GM12801 (cell line): ENCODE data around the gene MGAT1.

Experiments used
- TF ChIP-seq, protein P1 (sequence below): IDR thresholded peaks from one replicate; pipeline ENCODE4 v1.5.1; 2011; ENCODE audit warnings: control low read depth; ENCODE audit not compliant: insufficient read length; ENCODE audit errors: extremely low read depth

The MGAT1 gene

DNA sequence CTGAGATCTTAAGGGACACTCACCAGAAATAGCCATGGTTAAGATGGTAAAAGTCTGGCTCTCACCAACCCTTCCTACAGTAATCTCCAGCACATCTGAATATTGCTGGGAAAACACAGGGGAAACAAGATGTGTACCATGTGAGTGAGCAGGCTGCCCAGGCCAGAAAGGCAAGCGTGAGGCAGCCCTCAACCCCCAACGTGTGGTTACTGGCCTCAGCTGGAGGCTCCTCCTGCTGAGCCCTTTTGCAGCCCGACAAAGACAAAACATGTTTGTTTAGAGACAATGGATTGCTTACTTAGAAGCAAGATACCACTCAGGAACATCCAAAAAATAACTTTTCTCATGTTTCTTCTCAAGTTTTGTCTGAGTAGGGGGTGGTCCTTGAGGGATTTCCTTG lies 41.8 kb upstream of the MGAT1 start:
- TF ChIP-seq, protein P1, sequence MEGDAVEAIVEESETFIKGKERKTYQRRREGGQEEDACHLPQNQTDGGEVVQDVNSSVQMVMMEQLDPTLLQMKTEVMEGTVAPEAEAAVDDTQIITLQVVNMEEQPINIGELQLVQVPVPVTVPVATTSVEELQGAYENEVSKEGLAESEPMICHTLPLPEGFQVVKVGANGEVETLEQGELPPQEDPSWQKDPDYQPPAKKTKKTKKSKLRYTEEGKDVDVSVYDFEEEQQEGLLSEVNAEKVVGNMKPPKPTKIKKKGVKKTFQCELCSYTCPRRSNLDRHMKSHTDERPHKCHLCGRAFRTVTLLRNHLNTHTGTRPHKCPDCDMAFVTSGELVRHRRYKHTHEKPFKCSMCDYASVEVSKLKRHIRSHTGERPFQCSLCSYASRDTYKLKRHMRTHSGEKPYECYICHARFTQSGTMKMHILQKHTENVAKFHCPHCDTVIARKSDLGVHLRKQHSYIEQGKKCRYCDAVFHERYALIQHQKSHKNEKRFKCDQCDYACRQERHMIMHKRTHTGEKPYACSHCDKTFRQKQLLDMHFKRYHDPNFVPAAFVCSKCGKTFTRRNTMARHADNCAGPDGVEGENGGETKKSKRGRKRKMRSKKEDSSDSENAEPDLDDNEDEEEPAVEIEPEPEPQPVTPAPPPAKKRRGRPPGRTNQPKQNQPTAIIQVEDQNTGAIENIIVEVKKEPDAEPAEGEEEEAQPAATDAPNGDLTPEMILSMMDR = no peak

GRCh38 chr5:180839935-180840334 lies 37.3 kb upstream of the MGAT1 start:
- TF ChIP-seq, protein P1 = no peak

- TF ChIP-seq, protein P1 = no peak
Measured at GRCh38 chr5:180839227-180839626, 36.6 kb upstream of the MGAT1 start.

- TF ChIP-seq, protein P1 = no peak
Measured at GRCh38 chr5:180837478-180837877, 34.9 kb upstream of the MGAT1 start.

- TF ChIP-seq, protein P1 = no peak
Measured at GRCh38 chr5:180832638-180833068, 30.0 kb upstream of the MGAT1 start.

GRCh38 chr5:180831139-180832093 lies 28.8 kb upstream of the MGAT1 start:
- TF ChIP-seq, protein P1 = no peak

GRCh38 chr5:180830253-180831138 lies 27.9 kb upstream of the MGAT1 start:
- TF ChIP-seq, protein P1 = no peak
